ENCODE measurements around the gene CAMTA1.

Gene CAMTA1

GRCh38 chr1:7087888-7088287 lies 302.6 kb downstream of the CAMTA1 start:
- DNase-seq (ENCODE audit: low spot score) (no peak), ATAC-seq (ENCODE audit: low read depth) (no peak)
- no peaks in the 10 kb centered on the region for H3K27me3 ChIP-seq (ENCODE audit: insufficient read depth, poor library complexity, severe bottlenecking)
- H3K4me3 ChIP-seq (ENCODE audit: severe bottlenecking): no peak overlapping the region
- no peak overlapping the region for H3K27ac ChIP-seq (ENCODE audit: poor library complexity, severe bottlenecking)
- H3K36me3 ChIP-seq (ENCODE audit: low read depth): no peaks in the 10 kb centered on the region
- H3K4me1 ChIP-seq (ENCODE audit: insufficient read depth, poor library complexity, severe bottlenecking): no peaks in the 10 kb centered on the region
- no peak for TF ChIP-seq CTCF (IDR thresholded peaks at IDR 0.05; ENCODE audit: poor library complexity, severe bottlenecking)
- no peaks in the 10 kb centered on the region for H3K9me3 ChIP-seq (ENCODE audit: severe bottlenecking)

DNA sequence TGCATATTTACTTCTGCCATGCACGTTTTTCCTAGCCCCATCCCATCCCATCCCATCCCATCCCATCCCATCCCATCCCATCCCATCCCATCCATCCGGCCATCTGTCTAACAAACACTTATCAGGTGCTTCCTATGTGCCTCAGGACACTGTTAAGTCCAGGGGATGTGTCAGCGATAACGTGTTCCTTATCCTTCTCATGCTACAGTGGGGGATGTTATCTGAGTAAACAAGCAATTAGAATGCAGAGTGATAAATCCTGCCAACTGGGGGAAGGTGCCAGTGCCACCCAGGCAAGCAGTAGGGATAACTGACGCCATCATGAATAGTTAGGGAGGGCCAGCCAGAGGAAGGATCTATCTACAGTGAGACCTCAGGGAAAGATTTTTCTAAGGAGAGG lies 304.2 kb downstream of the CAMTA1 start:
- H3K4me1 ChIP-seq (ENCODE audit: insufficient read depth, poor library complexity, severe bottlenecking): no peaks in the 10 kb centered on the region
- no peak overlapping the region for H3K27ac ChIP-seq (ENCODE audit: poor library complexity, severe bottlenecking)
- DNase-seq (ENCODE audit: low spot score): no peak
- H3K36me3 ChIP-seq (ENCODE audit: low read depth): no peaks in the 10 kb centered on the region
- no peak for TF ChIP-seq CTCF (IDR thresholded peaks at IDR 0.05; ENCODE audit: poor library complexity, severe bottlenecking)
- H3K9me3 ChIP-seq (ENCODE audit: severe bottlenecking): no peaks in the 10 kb centered on the region
- H3K4me3 ChIP-seq (ENCODE audit: severe bottlenecking): no peak overlapping the region
- ATAC-seq (ENCODE audit: low read depth): no peak
- H3K27me3 ChIP-seq (ENCODE audit: insufficient read depth, poor library complexity, severe bottlenecking): peaks cover 11% of the 10 kb centered on the region

- no peak overlapping the region for H3K27ac ChIP-seq (ENCODE audit: poor library complexity, severe bottlenecking)
- no peaks in the 10 kb centered on the region for H3K4me1 ChIP-seq (ENCODE audit: insufficient read depth, poor library complexity, severe bottlenecking)
- no peaks in the 10 kb centered on the region for H3K9me3 ChIP-seq (ENCODE audit: severe bottlenecking)
- TF ChIP-seq CTCF (IDR thresholded peaks at IDR 0.05; ENCODE audit: poor library complexity, severe bottlenecking): no peak
- no peak overlapping the region for H3K4me3 ChIP-seq (ENCODE audit: severe bottlenecking)
- H3K27me3 ChIP-seq (ENCODE audit: insufficient read depth, poor library complexity, severe bottlenecking): peaks cover 26% of the 10 kb centered on the region
- ATAC-seq (ENCODE audit: low read depth): no peak
- no peaks in the 10 kb centered on the region for H3K36me3 ChIP-seq (ENCODE audit: low read depth)
- DNase-seq (ENCODE audit: low spot score): no peak
Measured at GRCh38 chr1:7093297-7093696, 308.0 kb downstream of the CAMTA1 start.

GRCh38 chr1:7094086-7094485 lies 308.8 kb downstream of the CAMTA1 start:
- ATAC-seq (ENCODE audit: low read depth): no peak

More at GRCh38 chr1:7094086-7094485, 308.8 kb downstream of the CAMTA1 start:
- no peak overlapping the region for H3K27ac ChIP-seq (ENCODE audit: poor library complexity, severe bottlenecking)
- H3K27me3 ChIP-seq (ENCODE audit: insufficient read depth, poor library complexity, severe bottlenecking): peaks cover 26% of the 10 kb centered on the region
- H3K4me3 ChIP-seq (ENCODE audit: severe bottlenecking): no peak overlapping the region
- no peak for TF ChIP-seq CTCF (IDR thresholded peaks at IDR 0.05; ENCODE audit: poor library complexity, severe bottlenecking)
- no peak for DNase-seq (ENCODE audit: low spot score)
- H3K9me3 ChIP-seq (ENCODE audit: severe bottlenecking): no peaks in the 10 kb centered on the region
- H3K4me1 ChIP-seq (ENCODE audit: insufficient read depth, poor library complexity, severe bottlenecking): no peaks in the 10 kb centered on the region
- no peaks in the 10 kb centered on the region for H3K36me3 ChIP-seq (ENCODE audit: low read depth)

All from RWPE2 (cell line).